GM15510 (cell line): ENCODE measurements around the gene DST.

Source experiments
- POLR2A ChIP-seq: IDR thresholded peaks from 3 replicates; pipeline ENCODE4 v1.6.1; 2011; ENCODE audit warnings: borderline replicate concordance; ENCODE audit not compliant: insufficient read length; ENCODE audit errors: extremely low read depth

DST gene

GRCh38 chr6:56642366-56643261 is at the start of gene DST:
Gene DST (minus strand): TSS chr6:56642889.
- TF ChIP-seq POLR2A = no peak

- no peak for TF ChIP-seq POLR2A
Measured at GRCh38 chr6:56691814-56692213, 49.1 kb upstream of the DST start.

GRCh38 chr6:56691286-56691595 is 48.6 kb upstream of the DST start:
- no peak for TF ChIP-seq POLR2A

- no peak for TF ChIP-seq POLR2A
Measured at GRCh38 chr6:56690519-56691285, 48.0 kb upstream of the DST start.

- no peak for TF ChIP-seq POLR2A
Measured at GRCh38 chr6:56689663-56690062, 47.0 kb upstream of the DST start.

GRCh38 chr6:56689114-56689513 is 46.4 kb upstream of the DST start:
- TF ChIP-seq POLR2A = no peak

GRCh38 chr6:56688521-56688920 is 45.8 kb upstream of the DST start:
- TF ChIP-seq POLR2A = no peak

- no peak for TF ChIP-seq POLR2A
Measured at GRCh38 chr6:56687551-56687950, 44.9 kb upstream of the DST start.

- TF ChIP-seq POLR2A = no peak
Measured at GRCh38 chr6:56686429-56686828, 43.7 kb upstream of the DST start.

- TF ChIP-seq POLR2A = no peak
Measured at GRCh38 chr6:56685994-56686393, 43.3 kb upstream of the DST start.

GRCh38 chr6:56685102-56685733 is 42.5 kb upstream of the DST start:
- TF ChIP-seq POLR2A = no peak

- no peak for TF ChIP-seq POLR2A
Measured at GRCh38 chr6:56684342-56685101, 41.8 kb upstream of the DST start.

- no peak for TF ChIP-seq POLR2A
Measured at GRCh38 chr6:56683882-56684281, 41.2 kb upstream of the DST start.

- no peak for TF ChIP-seq POLR2A
Measured at GRCh38 chr6:56682635-56683034, 39.9 kb upstream of the DST start.

GRCh38 chr6:56677559-56677958 is 34.9 kb upstream of the DST start:
- TF ChIP-seq POLR2A = no peak
